CD14-positive monocyte (primary cell): ENCODE results near the gene MAPK12. TPM values are rescaled to one million over a fixed set of nuclear protein-coding genes. Genes with fewer than 3 reads are reported as not detected.
A peak's percentile ranks its signal among the peaks of the same experiment; 100 is the strongest.

Source experiments
- DNase-seq, 3 donors: peaks; one replicate each; pipeline ENCODE4 v3.0.0-alpha.2; 2011 to 2022
- H2AFZ ChIP-seq: 2 replicates; pipeline ENCODE4 v1.6.0; 2012; ENCODE audit warnings: mild to moderate bottlenecking, low read depth, low read length, inconsistent platforms; ENCODE audit not compliant: insufficient read depth, poor library complexity, severe bottlenecking
- H3K27ac ChIP-seq, 2 donors: 1 replicate in 1 of 2; 2 replicates in 1 of 2; pipeline ENCODE4 v1.5.1; 2012 to 2013; ENCODE audit warnings: low read length in 2 of 2, control low read depth in 1 of 2, inconsistent platforms in 1 of 2, low read depth in 1 of 2, mild to moderate bottlenecking in 1 of 2
- H3K27me3 ChIP-seq, 2 donors: one replicate each; pipeline versions ENCODE4 v1.6.0 to v1.6.1; 2011 to 2013; ENCODE audit warnings: low read length in 2 of 2; ENCODE audit not compliant: control insufficient read depth in 2 of 2, insufficient read depth in 2 of 2
- H3K36me3 ChIP-seq, 2 donors: replicated peaks in 1 of 2; 1 replicate in 1 of 2; 2 replicates in 1 of 2; pipeline versions ENCODE4 v1.5.1 to v1.6.1; 2012 to 2013; ENCODE audit warnings: low read length in 2 of 2, control low read depth in 1 of 2, inconsistent platforms in 1 of 2, mild to moderate bottlenecking in 1 of 2; ENCODE audit not compliant: insufficient read depth in 2 of 2, control insufficient read depth in 1 of 2
- H3K4me1 ChIP-seq, 2 donors: 1 replicate in 1 of 2; 2 replicates in 1 of 2; pipeline versions ENCODE4 v1.5.1 to v1.6.1; 2012 to 2013; ENCODE audit warnings: low read length in 2 of 2, control low read depth in 1 of 2, inconsistent platforms in 1 of 2, mild to moderate bottlenecking in 1 of 2, moderate library complexity in 1 of 2; ENCODE audit not compliant: insufficient read depth in 2 of 2, control insufficient read depth in 1 of 2
- H3K4me2 ChIP-seq: replicated peaks from 2 replicates; pipeline ENCODE3; 2012; ENCODE audit warnings: low read length, moderate library complexity, mild to moderate bottlenecking; ENCODE audit not compliant: poor library complexity, severe bottlenecking; ENCODE audit errors: extremely low read depth
- H3K4me3 ChIP-seq, 3 experiments: fragments of 200-600 bp in 1 of 3; sonication (generic) in 1 of 3; replicated peaks in 1 of 3; 1 replicate in 2 of 3; 2 replicates in 1 of 3; pipeline ENCODE4 v1.5.1; 2011 to 2013; ENCODE audit warnings: low read length in 3 of 3, mild to moderate bottlenecking in 3 of 3, control low read depth in 2 of 3, low read depth in 2 of 3, inconsistent platforms in 1 of 3, moderate library complexity in 1 of 3
- H3K79me2 ChIP-seq: 2 replicates; pipeline ENCODE4 v1.6.0; 2012; ENCODE audit warnings: mild to moderate bottlenecking, control low read depth, inconsistent platforms, low read length, moderate library complexity; ENCODE audit not compliant: insufficient read depth
- H3K9ac ChIP-seq: 2 replicates; pipeline ENCODE4 v1.6.0; 2017; ENCODE audit warnings: low read length, mild to moderate bottlenecking; ENCODE audit not compliant: insufficient read depth, poor library complexity, severe bottlenecking
- H3K9me3 ChIP-seq, 2 donors: replicated peaks in 1 of 2; 1 replicate in 1 of 2; 2 replicates in 1 of 2; pipeline versions ENCODE4 v1.5.1 to v1.6.1; 2012 to 2013; ENCODE audit warnings: low read length in 2 of 2, control low read depth in 1 of 2; ENCODE audit not compliant: control insufficient read depth in 1 of 2, insufficient read depth in 1 of 2
- H4K20me1 ChIP-seq: 2 replicates; pipeline ENCODE4 v1.6.0; 2012; ENCODE audit warnings: mild to moderate bottlenecking, low read length, control low read depth, moderate library complexity; ENCODE audit not compliant: insufficient read depth
- H3K27ac Mint-ChIP-seq, 7 donors: one replicate each; pipeline ENCODE4 v1.8.0; 2020; ENCODE audit warnings: mild to moderate bottlenecking in 7 of 7, mixed read lengths in 7 of 7, moderate library complexity in 6 of 7, inconsistent platforms in 2 of 7
- H3K27me3 Mint-ChIP-seq, 3 donors: one replicate each; pipeline ENCODE4 v1.8.0; 2021 to 2022; ENCODE audit warnings: low read depth in 3 of 3, mild to moderate bottlenecking in 3 of 3, mixed read lengths in 3 of 3, moderate library complexity in 3 of 3, inconsistent platforms in 1 of 3
- H3K36me3 Mint-ChIP-seq, 2 donors: one replicate each; pipeline ENCODE4 v1.8.0; 2020; ENCODE audit warnings: mixed read lengths in 2 of 2, inconsistent platforms in 1 of 2, mild to moderate bottlenecking in 1 of 2
- H3K4me1 Mint-ChIP-seq: one replicate; pipeline ENCODE4 v1.8.0; 2020; ENCODE audit warnings: mild to moderate bottlenecking, mixed read lengths
- H3K4me3 Mint-ChIP-seq, 2 donors: one replicate each; pipeline ENCODE4 v1.8.0; 2020; ENCODE audit warnings: mild to moderate bottlenecking in 2 of 2, mixed read lengths in 2 of 2, moderate library complexity in 1 of 2
- H3K9me3 Mint-ChIP-seq, 7 donors: one replicate each; pipeline ENCODE4 v1.8.0; 2020 to 2022; ENCODE audit warnings: mixed read lengths in 7 of 7, mild to moderate bottlenecking in 6 of 7, moderate library complexity in 6 of 7, inconsistent platforms in 2 of 7
- WGBS: methylation state at CpG from one replicate; pipeline ENCODE4 v1.1.5; 2013; ENCODE audit warnings: missing lambda C conversion rate; ENCODE audit not compliant: insufficient coverage; 5-methylcytosine and 5-hydroxymethylcytosine counted together
- intact Hi-C, 2 donors: fragments of 100-400 bp; cut with micrococcal nuclease; formaldehyde crosslinking; loops; one replicate each; pipeline versions ENCODE4 v1.15.0 to v1.15.1; 2023
- polyA plus RNA-seq, 3 donors: library from polyadenylated mRNA; depleted of rRNA in 1 of 3; unstranded in 2 of 3; stranded (reverse) in 1 of 3; fragments of 300-500 nt in 2 of 3; fragments of >200 nt in 1 of 3; fragmentation: Illumina TruSeq in 2 of 3; gene quantifications; 1 replicate in 2 of 3; 2 replicates in 1 of 3; pipeline ENCODE4 v1.2.3, GENCODE V29; 2012 to 2021
- TF ChIP-seq, protein P1 (sequence below): fragments of 200-600 bp; IDR thresholded peaks from one replicate; pipeline ENCODE4 v1.8.0; 2022; ENCODE audit warnings: antibody characterized with exemption, mild to moderate bottlenecking

The MAPK12 gene
- polyA plus RNA-seq, 3 donors, result 0.06 to 3.2 (median 0.13) TPM

DNA sequence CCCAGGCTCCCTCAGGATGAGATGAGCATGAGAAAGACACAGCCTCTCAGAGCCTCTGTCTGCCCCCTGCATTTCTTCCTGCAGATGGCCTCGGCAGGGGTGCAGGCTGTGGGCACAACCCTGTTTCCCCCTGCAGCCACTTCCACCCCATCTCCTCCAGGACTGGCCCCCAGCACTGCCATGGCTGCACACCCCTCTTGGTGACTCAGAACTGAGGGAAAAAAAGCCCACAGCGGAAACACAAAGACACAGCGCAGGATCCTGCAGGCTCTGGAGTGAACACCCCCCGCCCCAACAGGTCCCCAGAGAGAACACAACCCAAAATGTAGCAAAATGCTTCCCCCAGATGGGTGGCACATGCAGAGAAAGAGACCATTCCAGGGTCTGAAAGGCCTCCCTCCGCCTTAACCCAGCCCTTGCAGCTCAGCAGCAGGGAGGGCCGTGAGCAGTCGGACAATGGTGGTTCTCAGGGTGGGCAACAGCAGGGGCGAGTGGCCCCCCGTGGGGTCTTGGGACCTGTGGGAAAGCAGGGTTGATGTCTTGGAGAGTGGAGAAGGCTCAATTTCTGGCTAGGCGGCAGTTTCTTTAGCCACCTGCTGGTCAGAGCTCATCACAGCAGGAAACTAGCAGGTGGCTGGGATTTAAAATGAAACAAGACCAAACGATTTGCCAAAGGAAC, 24.6 kb downstream of the MAPK12 start:
- no peak for DNase-seq
- intact Hi-C loops, result no loop called here
- H3K9me3 Mint-ChIP-seq, result peaks cover 0 to 6% (median 2%) of the 10 kb centered on the region in 7 donors
- Histone ChIP-seq H3K4me1 (peaks cover 8 to 9% of the 10 kb centered on the region in 2 donors), H2AFZ (no peak overlapping the region), H3K9ac (no peak overlapping the region), H4K20me1 (peaks cover 43% of the 10 kb centered on the region), H3K4me2 (no peak overlapping the region), H3K27ac (no peak overlapping the region), H3K79me2 (peaks cover 57% of the 10 kb centered on the region), H3K27me3 (no peaks in the 10 kb centered on the region), H3K4me3 (no peak overlapping the region), H3K9me3 (no peaks in the 10 kb centered on the region), H3K36me3 (peaks cover 36 to 45% of the 10 kb centered on the region in 2 donors)
- H3K4me3 Mint-ChIP-seq, result no peak overlapping the region
- peak overlapping the region in 1 of 7 donors; percentile 15 for H3K27ac Mint-ChIP-seq
- WGBS, result 67% methylated on average over 9 of the region's 11 CpGs
- TF ChIP-seq, protein P1, sequence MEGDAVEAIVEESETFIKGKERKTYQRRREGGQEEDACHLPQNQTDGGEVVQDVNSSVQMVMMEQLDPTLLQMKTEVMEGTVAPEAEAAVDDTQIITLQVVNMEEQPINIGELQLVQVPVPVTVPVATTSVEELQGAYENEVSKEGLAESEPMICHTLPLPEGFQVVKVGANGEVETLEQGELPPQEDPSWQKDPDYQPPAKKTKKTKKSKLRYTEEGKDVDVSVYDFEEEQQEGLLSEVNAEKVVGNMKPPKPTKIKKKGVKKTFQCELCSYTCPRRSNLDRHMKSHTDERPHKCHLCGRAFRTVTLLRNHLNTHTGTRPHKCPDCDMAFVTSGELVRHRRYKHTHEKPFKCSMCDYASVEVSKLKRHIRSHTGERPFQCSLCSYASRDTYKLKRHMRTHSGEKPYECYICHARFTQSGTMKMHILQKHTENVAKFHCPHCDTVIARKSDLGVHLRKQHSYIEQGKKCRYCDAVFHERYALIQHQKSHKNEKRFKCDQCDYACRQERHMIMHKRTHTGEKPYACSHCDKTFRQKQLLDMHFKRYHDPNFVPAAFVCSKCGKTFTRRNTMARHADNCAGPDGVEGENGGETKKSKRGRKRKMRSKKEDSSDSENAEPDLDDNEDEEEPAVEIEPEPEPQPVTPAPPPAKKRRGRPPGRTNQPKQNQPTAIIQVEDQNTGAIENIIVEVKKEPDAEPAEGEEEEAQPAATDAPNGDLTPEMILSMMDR, result peak; percentile 36
- no peaks in the 10 kb centered on the region for H3K27me3 Mint-ChIP-seq
- H3K4me1 Mint-ChIP-seq, result peaks cover 12% of the 10 kb centered on the region
- peaks cover 48 to 80% of the 10 kb centered on the region in 2 donors for H3K36me3 Mint-ChIP-seq

DNA sequence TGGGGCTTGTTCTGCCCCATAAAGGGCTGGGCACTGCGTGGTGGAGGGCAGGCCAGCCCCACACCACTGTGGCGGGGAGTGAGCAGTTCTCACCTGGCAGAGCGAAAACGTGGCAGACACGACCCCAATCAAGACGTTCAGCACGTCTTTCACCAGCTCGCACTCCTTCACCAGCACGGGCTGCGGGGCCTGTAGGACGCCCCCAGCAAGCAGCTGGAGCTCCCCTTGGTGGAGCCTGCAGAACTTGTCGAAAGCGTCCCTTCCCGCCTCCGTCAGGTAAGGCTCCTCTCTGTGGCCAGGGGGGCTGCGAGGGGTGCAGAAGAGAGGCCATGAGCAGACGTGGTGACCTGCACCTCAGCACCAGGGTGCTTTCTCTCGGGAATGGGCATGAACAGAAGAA, 28.3 kb downstream of the MAPK12 start:
- WGBS, result 93% methylated on average over 15 of the region's 18 CpGs
- DNase-seq, result no peak
- no peak overlapping the region for H3K4me3 Mint-ChIP-seq
- H3K27ac Mint-ChIP-seq, result no peak overlapping the region
- H3K9ac ChIP-seq, result no peak overlapping the region
- H4K20me1 ChIP-seq, result peaks cover 29% of the 10 kb centered on the region
- no peaks in the 10 kb centered on the region for H3K27me3 ChIP-seq
- TF ChIP-seq, protein P1, result no peak
- H3K9me3 ChIP-seq, result no peaks in the 10 kb centered on the region
- H3K27me3 Mint-ChIP-seq, result peaks cover 0 to 2% (median 0%) of the 10 kb centered on the region in 3 donors
- H2AFZ ChIP-seq, result no peak overlapping the region
- peaks cover 41 to 54% of the 10 kb centered on the region in 2 donors for H3K36me3 ChIP-seq
- no peak overlapping the region for H3K4me2 ChIP-seq
- intact Hi-C loops, result no loop called here
- peaks cover 55 to 94% of the 10 kb centered on the region in 2 donors for H3K36me3 Mint-ChIP-seq
- peaks cover 0 to 6% (median 0%) of the 10 kb centered on the region in 7 donors for H3K9me3 Mint-ChIP-seq
- peaks cover 25% of the 10 kb centered on the region for H3K79me2 ChIP-seq
- no peaks in the 10 kb centered on the region for H3K4me1 ChIP-seq
- peaks cover 3% of the 10 kb centered on the region for H3K4me1 Mint-ChIP-seq
- no peak overlapping the region for H3K4me3 ChIP-seq
- H3K27ac ChIP-seq, result no peak overlapping the region
